Measurements from ENCODE around the gene DACT2. TPM values are rescaled to one million over a fixed set of nuclear protein-coding genes. Genes with fewer than 3 reads are reported as not detected.

Gene DACT2
- total and polyA plus RNA-seq, 4 donors: 0.25 to 2.8 (median 0.88) TPM

DNA sequence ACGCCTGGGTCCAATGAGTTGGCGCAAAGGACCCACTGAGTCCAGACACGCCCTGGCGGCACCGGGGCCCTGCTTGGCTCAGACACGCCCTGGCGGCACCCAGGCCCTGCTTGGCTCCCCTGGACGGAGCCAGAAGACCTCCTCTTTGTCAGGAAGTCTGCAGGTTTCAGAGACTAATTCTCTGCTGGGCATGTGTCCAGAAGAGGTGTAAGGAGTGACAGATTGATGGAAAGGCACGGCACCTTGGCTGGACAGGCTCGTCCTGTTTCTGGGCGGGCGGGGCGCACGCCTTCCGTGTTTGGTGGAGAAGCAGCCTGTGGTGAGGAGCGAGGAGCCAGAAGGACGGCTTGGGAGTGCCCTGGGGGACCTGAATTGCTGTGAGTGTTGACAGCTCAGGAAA, 23.1 kb upstream of the DACT2 start (continued):
- TF ChIP-seq, protein P1, sequence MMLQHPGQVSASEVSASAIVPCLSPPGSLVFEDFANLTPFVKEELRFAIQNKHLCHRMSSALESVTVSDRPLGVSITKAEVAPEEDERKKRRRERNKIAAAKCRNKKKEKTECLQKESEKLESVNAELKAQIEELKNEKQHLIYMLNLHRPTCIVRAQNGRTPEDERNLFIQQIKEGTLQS (IDR thresholded peaks at IDR 0.05): no peak
- no peak for TF ChIP-seq EGR1 (IDR thresholded peaks at IDR 0.05; ENCODE audit: low read depth in 2 of 2)

DNA sequence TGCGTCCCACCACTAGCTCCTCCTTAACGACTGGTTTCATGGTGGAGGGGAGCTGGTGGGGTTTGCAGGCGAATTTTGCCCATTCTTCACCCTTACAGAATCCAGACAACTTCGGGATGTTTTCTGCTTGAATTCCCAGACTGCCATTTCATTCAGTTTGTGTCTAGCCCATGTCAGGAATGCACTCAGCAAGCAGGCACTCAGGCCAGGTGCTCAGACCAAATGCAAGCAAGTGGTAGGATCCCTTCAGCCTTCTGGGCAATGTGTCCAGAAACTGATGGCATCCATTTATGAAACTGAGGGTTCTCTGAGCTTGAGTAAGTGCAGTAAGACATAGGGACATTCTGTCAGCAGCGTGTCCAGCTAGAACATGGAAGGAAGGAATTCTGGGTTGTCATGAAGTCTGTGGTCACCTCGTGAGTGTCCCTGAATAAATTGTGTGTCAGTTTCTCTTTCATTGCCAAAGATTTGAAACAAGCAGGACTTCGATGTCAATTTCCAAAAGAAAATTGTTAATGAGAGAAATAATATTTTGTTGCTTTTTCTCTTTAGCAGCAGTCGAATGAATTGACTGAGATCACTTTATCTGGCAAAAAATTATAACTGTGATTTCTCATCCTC, 21.8 kb upstream of the DACT2 start:
- H3K4me1 ChIP-seq (ENCODE audit: control insufficient read depth in 4 of 4, insufficient read depth in 4 of 4, low read length in 3 of 4): no peaks in the 10 kb centered on the region
- no peaks in the 10 kb centered on the region for H3K36me3 ChIP-seq (ENCODE audit: control insufficient read depth in 4 of 4, insufficient read depth in 3 of 4, low read depth in 1 of 4, low read length in 3 of 4)
- no peak overlapping the region for H3K27ac ChIP-seq (ENCODE audit: low read depth in 1 of 2, low read length in 2 of 2)
- WGBS: 84% methylated on average over 8 of the region's 8 CpGs
- no peak overlapping the region for H3K9ac ChIP-seq (ENCODE audit: low read depth in 1 of 2, low read length in 2 of 2)
- no peaks in the 10 kb centered on the region for H3K9me3 ChIP-seq (ENCODE audit: control insufficient read depth in 4 of 4, low read length in 3 of 4)
- H3K4me3 ChIP-seq (ENCODE audit: low read depth in 1 of 3, low read length in 3 of 3): no peak overlapping the region
- no peaks in the 10 kb centered on the region for H3K27me3 ChIP-seq (ENCODE audit: control insufficient read depth in 4 of 4, insufficient read depth in 4 of 4, low read length in 3 of 4)
- TF ChIP-seq HNF4G (IDR thresholded peaks at IDR 0.05) (no peak), HNF4A (conservative IDR thresholded peaks at IDR 0.05) (no peak), FOXA1 (IDR thresholded peaks at IDR 0.05) (no peak), EGR1 (IDR thresholded peaks at IDR 0.05; ENCODE audit: low read depth in 2 of 2) (no peak), JUND (IDR thresholded peaks at IDR 0.05) (no peak), GABPA (IDR thresholded peaks at IDR 0.05 in 1 of 2, conservative IDR thresholded peaks at IDR 0.05 in 1 of 2) (no peak), TAF1 (conservative IDR thresholded peaks at IDR 0.05) (no peak), RAD21 (IDR thresholded peaks at IDR 0.05) (no peak), SP1 (IDR thresholded peaks at IDR 0.05) (no peak), FOXA2 (IDR thresholded peaks at IDR 0.05) (no peak), RXRA (IDR thresholded peaks at IDR 0.05) (no peak)
- TF ChIP-seq, protein P2, sequence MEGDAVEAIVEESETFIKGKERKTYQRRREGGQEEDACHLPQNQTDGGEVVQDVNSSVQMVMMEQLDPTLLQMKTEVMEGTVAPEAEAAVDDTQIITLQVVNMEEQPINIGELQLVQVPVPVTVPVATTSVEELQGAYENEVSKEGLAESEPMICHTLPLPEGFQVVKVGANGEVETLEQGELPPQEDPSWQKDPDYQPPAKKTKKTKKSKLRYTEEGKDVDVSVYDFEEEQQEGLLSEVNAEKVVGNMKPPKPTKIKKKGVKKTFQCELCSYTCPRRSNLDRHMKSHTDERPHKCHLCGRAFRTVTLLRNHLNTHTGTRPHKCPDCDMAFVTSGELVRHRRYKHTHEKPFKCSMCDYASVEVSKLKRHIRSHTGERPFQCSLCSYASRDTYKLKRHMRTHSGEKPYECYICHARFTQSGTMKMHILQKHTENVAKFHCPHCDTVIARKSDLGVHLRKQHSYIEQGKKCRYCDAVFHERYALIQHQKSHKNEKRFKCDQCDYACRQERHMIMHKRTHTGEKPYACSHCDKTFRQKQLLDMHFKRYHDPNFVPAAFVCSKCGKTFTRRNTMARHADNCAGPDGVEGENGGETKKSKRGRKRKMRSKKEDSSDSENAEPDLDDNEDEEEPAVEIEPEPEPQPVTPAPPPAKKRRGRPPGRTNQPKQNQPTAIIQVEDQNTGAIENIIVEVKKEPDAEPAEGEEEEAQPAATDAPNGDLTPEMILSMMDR (IDR thresholded peaks at IDR 0.05; ENCODE audit: low read depth, low read length, missing input control): no peak
- TF ChIP-seq, protein P3, sequence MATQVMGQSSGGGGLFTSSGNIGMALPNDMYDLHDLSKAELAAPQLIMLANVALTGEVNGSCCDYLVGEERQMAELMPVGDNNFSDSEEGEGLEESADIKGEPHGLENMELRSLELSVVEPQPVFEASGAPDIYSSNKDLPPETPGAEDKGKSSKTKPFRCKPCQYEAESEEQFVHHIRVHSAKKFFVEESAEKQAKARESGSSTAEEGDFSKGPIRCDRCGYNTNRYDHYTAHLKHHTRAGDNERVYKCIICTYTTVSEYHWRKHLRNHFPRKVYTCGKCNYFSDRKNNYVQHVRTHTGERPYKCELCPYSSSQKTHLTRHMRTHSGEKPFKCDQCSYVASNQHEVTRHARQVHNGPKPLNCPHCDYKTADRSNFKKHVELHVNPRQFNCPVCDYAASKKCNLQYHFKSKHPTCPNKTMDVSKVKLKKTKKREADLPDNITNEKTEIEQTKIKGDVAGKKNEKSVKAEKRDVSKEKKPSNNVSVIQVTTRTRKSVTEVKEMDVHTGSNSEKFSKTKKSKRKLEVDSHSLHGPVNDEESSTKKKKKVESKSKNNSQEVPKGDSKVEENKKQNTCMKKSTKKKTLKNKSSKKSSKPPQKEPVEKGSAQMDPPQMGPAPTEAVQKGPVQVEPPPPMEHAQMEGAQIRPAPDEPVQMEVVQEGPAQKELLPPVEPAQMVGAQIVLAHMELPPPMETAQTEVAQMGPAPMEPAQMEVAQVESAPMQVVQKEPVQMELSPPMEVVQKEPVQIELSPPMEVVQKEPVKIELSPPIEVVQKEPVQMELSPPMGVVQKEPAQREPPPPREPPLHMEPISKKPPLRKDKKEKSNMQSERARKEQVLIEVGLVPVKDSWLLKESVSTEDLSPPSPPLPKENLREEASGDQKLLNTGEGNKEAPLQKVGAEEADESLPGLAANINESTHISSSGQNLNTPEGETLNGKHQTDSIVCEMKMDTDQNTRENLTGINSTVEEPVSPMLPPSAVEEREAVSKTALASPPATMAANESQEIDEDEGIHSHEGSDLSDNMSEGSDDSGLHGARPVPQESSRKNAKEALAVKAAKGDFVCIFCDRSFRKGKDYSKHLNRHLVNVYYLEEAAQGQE (IDR thresholded peaks at IDR 0.05): no peak
- TF ChIP-seq, protein P4, sequence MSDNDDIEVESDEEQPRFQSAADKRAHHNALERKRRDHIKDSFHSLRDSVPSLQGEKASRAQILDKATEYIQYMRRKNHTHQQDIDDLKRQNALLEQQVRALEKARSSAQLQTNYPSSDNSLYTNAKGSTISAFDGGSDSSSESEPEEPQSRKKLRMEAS (IDR thresholded peaks at IDR 0.05): no peak
- TF ChIP-seq, protein P5, sequence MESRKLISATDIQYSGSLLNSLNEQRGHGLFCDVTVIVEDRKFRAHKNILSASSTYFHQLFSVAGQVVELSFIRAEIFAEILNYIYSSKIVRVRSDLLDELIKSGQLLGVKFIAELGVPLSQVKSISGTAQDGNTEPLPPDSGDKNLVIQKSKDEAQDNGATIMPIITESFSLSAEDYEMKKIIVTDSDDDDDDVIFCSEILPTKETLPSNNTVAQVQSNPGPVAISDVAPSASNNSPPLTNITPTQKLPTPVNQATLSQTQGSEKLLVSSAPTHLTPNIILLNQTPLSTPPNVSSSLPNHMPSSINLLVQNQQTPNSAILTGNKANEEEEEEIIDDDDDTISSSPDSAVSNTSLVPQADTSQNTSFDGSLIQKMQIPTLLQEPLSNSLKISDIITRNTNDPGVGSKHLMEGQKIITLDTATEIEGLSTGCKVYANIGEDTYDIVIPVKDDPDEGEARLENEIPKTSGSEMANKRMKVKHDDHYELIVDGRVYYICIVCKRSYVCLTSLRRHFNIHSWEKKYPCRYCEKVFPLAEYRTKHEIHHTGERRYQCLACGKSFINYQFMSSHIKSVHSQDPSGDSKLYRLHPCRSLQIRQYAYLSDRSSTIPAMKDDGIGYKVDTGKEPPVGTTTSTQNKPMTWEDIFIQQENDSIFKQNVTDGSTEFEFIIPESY (IDR thresholded peaks at IDR 0.05): no peak
- DNase-seq (ENCODE audit: low spot score): no peak

Data from liver (tissue), 9 donors.